Fibroblast of lung (primary cell): ENCODE data around the gene BABAM2. TPM values are rescaled to one million over a fixed set of nuclear protein-coding genes. Genes with fewer than 3 reads are reported as not detected.

Experiments
- DNase-seq, 2 donors: peaks; one replicate each; pipeline versions ENCODE4 v3.0.0 to v3.0.0-alpha.2; 2010; ENCODE audit warnings: low read depth in 2 of 2
- H2AFZ ChIP-seq: 2 replicates; pipeline ENCODE4 v1.5.1; 2012; ENCODE audit warnings: low read length, control low read depth, inconsistent platforms
- H3K27ac ChIP-seq: 2 replicates; pipeline ENCODE4 v1.5.1; 2011; ENCODE audit warnings: low read length, control low read depth; ENCODE audit not compliant: insufficient read depth
- H3K27me3 ChIP-seq: 2 replicates; pipeline ENCODE4 v1.5.1; 2011; ENCODE audit warnings: mild to moderate bottlenecking, low read length; ENCODE audit not compliant: control insufficient read depth, insufficient read depth
- H3K36me3 ChIP-seq: 2 replicates; pipeline ENCODE4 v1.5.1; 2011; ENCODE audit warnings: low read length; ENCODE audit not compliant: control insufficient read depth, insufficient read depth
- H3K4me1 ChIP-seq: 2 replicates; pipeline ENCODE4 v1.5.1; 2011; ENCODE audit warnings: low read length; ENCODE audit not compliant: control insufficient read depth, insufficient read depth; ENCODE audit errors: extremely low read depth
- H3K4me2 ChIP-seq: 2 replicates; pipeline ENCODE4 v1.5.1; 2011; ENCODE audit warnings: low read length, control low read depth; ENCODE audit not compliant: insufficient read depth; ENCODE audit errors: extremely low read depth
- H3K4me3 ChIP-seq, 4 experiments: fragments of 200-600 bp in 1 of 4; sonication (generic) in 1 of 4; replicated peaks in 1 of 4; 2 replicates each; pipeline ENCODE4 v1.5.1; 2011 to 2016; ENCODE audit warnings: low read length in 4 of 4, low read depth in 3 of 4, mild to moderate bottlenecking in 3 of 4, control low read depth in 2 of 4, inconsistent platforms in 1 of 4, mixed read lengths in 1 of 4; ENCODE audit not compliant: insufficient read depth in 1 of 4; ENCODE audit errors: control extremely low read depth in 1 of 4
- H3K79me2 ChIP-seq: 2 replicates; pipeline ENCODE4 v1.5.1; 2012; ENCODE audit warnings: mild to moderate bottlenecking, low read length, inconsistent platforms; ENCODE audit not compliant: control insufficient read depth, insufficient read depth
- H3K9ac ChIP-seq: 2 replicates; pipeline ENCODE4 v1.5.1; 2011; ENCODE audit warnings: mild to moderate bottlenecking, low read length, control low read depth; ENCODE audit not compliant: insufficient read depth
- H3K9me3 ChIP-seq: 2 replicates; pipeline ENCODE4 v1.5.1; 2012; ENCODE audit warnings: low read depth, low read length; ENCODE audit not compliant: control insufficient read depth, insufficient read depth
- H4K20me1 ChIP-seq: 2 replicates; pipeline ENCODE4 v1.5.1; 2011; ENCODE audit warnings: low read length; ENCODE audit not compliant: control insufficient read depth, insufficient read depth; ENCODE audit errors: extremely low read depth
- EZH2 ChIP-seq: IDR thresholded peaks from 2 replicates; pipeline ENCODE4 v1.5.1; 2012; ENCODE audit warnings: low read length, control low read depth, mild to moderate bottlenecking; ENCODE audit errors: missing control alignments
- polyA plus RNA-seq, 2 donors: library from polyadenylated mRNA; depleted of rRNA in 1 of 2; stranded (reverse) in 1 of 2; unstranded in 1 of 2; fragments of >200 nt; gene quantifications; 2 replicates each; pipeline ENCODE4 v1.2.1, GENCODE V29; 2011 to 2012; ENCODE audit warnings: missing spikeins in 1 of 2
- total RNA-seq: library from RNA; depleted of rRNA; stranded (reverse); fragments of >200 nt; gene quantifications from 2 replicates; pipeline ENCODE4 v1.2.1, GENCODE V29; 2014
- TF ChIP-seq, protein P1 (sequence below), 2 donors: IDR thresholded peaks in 1 of 2; conservative IDR thresholded peaks in 1 of 2; 1 replicate in 1 of 2; 2 replicates in 1 of 2; pipeline ENCODE4 v1.5.1; 2011 to 2012; ENCODE audit warnings: low read length in 2 of 2, control low read depth in 1 of 2, inconsistent platforms in 1 of 2, low read depth in 1 of 2, mild to moderate bottlenecking in 1 of 2

The BABAM2 gene
- total and polyA plus RNA-seq, 2 donors (not counting 1 experiment from before 2014, with no cell fraction given): 25.6 to 33.4 TPM

DNA sequence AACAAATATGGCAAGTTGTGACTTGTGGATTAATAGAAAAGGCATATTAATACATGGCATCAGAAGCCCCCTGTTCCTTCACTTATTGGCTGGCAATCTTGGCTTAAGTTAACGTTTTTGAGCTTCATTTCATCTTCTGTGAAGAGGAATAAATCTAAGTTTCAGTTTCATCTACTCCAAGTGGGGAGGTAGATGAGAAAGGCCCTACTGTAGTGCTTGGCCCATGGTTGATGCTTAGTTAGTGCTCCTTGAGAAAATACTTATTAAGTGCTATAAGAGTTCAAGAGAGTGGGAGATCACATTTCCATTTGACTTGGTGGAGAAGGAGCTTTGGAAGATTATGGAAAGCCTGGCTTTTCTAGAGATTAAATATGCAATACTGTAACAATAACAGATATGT, 244.3 kb downstream of the BABAM2 start:
- H3K79me2 ChIP-seq: no peaks in the 10 kb centered on the region
- H3K27me3 ChIP-seq: no peaks in the 10 kb centered on the region
- no peak for DNase-seq
- H3K9ac ChIP-seq: no peak overlapping the region
- H3K4me1 ChIP-seq: peaks cover 2% of the 10 kb centered on the region
- no peak overlapping the region for H2AFZ ChIP-seq
- TF ChIP-seq, protein P1, sequence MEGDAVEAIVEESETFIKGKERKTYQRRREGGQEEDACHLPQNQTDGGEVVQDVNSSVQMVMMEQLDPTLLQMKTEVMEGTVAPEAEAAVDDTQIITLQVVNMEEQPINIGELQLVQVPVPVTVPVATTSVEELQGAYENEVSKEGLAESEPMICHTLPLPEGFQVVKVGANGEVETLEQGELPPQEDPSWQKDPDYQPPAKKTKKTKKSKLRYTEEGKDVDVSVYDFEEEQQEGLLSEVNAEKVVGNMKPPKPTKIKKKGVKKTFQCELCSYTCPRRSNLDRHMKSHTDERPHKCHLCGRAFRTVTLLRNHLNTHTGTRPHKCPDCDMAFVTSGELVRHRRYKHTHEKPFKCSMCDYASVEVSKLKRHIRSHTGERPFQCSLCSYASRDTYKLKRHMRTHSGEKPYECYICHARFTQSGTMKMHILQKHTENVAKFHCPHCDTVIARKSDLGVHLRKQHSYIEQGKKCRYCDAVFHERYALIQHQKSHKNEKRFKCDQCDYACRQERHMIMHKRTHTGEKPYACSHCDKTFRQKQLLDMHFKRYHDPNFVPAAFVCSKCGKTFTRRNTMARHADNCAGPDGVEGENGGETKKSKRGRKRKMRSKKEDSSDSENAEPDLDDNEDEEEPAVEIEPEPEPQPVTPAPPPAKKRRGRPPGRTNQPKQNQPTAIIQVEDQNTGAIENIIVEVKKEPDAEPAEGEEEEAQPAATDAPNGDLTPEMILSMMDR (conservative IDR thresholded peaks at IDR 0.05 in 1 of 2, IDR thresholded peaks at IDR 0.05 in 1 of 2; ENCODE audit: low read depth in 1 of 2, low read length in 2 of 2): no peak
- TF ChIP-seq EZH2: no peak
- H3K36me3 ChIP-seq: no peaks in the 10 kb centered on the region
- no peak overlapping the region for H3K4me3 ChIP-seq
- no peaks in the 10 kb centered on the region for H3K9me3 ChIP-seq
- H3K4me2 ChIP-seq: no peak overlapping the region
- no peak overlapping the region for H3K27ac ChIP-seq
- no peaks in the 10 kb centered on the region for H4K20me1 ChIP-seq

DNA sequence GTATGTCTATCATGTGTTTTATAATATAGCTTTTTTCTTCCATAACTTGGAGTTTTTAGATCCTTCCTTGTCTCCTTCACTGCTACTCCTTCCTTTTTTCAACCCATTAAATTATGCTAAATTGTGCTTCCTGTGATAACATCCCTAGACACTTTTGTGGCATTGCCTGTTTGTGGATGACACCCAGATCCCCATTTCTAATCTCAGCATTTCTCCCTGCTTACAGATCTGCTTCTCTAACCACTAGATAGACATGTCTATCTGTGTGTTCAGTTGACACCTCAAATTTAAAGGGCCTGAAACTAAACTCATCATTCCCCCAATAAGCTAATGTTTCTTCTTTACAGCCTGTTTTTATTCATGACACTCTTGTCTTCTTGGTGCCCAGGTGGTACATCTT, 244.8 kb downstream of the BABAM2 start:
- no peak overlapping the region for H3K4me3 ChIP-seq
- no peak overlapping the region for H2AFZ ChIP-seq
- H3K27me3 ChIP-seq: no peaks in the 10 kb centered on the region
- no peak for TF ChIP-seq EZH2
- TF ChIP-seq, protein P1 (conservative IDR thresholded peaks at IDR 0.05 in 1 of 2, IDR thresholded peaks at IDR 0.05 in 1 of 2; ENCODE audit: low read depth in 1 of 2, low read length in 2 of 2): no peak
- peaks cover 2% of the 10 kb centered on the region for H3K4me1 ChIP-seq
- H3K36me3 ChIP-seq: no peaks in the 10 kb centered on the region
- H3K79me2 ChIP-seq: no peaks in the 10 kb centered on the region
- no peak overlapping the region for H3K27ac ChIP-seq
- no peak overlapping the region for H3K9ac ChIP-seq
- no peak for DNase-seq
- no peaks in the 10 kb centered on the region for H3K9me3 ChIP-seq
- H4K20me1 ChIP-seq: no peaks in the 10 kb centered on the region
- H3K4me2 ChIP-seq: no peak overlapping the region

DNA sequence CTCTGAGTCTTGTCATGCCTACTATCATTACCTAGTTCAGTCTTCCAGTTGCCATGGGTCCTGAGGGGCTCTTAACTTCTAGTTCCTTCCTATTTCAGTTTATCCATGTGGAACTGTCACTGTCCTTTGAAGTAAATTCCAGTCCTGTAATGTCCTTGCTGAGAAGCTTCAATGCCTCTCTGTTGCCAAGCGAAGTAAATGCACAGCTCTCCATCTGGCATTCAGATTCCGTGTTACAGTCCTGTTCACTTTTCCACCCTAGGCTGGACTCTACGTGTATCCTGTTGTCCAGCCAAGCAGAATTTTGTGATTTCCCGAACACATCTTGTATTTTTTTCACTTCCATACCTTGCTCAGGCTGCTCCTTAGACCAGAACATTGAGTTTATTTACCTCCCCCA, 245.3 kb downstream of the BABAM2 start:
- Histone ChIP-seq H3K9ac (no peak overlapping the region), H3K4me2 (no peak overlapping the region), H3K79me2 (no peaks in the 10 kb centered on the region), H3K27me3 (no peaks in the 10 kb centered on the region), H3K36me3 (no peaks in the 10 kb centered on the region), H2AFZ (no peak overlapping the region), H3K9me3 (no peaks in the 10 kb centered on the region), H3K27ac (no peak overlapping the region), H3K4me1 (peaks cover 2% of the 10 kb centered on the region), H3K4me3 (no peak overlapping the region), H4K20me1 (no peaks in the 10 kb centered on the region)
- TF ChIP-seq, protein P1 (conservative IDR thresholded peaks at IDR 0.05 in 1 of 2, IDR thresholded peaks at IDR 0.05 in 1 of 2; ENCODE audit: low read depth in 1 of 2, low read length in 2 of 2): no peak
- TF ChIP-seq EZH2: no peak
- DNase-seq: no peak
